GM19324 (cell line): ENCODE measurements around the gene THNSL1.
"Not testable (repeated sequence)": the region's sequence is repeated elsewhere in the genome, so short reads cannot be mapped to it uniquely, and the experiment has no call there.

ENCODE experiments used
- ATAC-seq: cut with Tn5 transposase; IDR thresholded peaks from one replicate; pipeline ENCODE4 v1.9.1; 2021; ENCODE audit warnings: mild to moderate bottlenecking, moderate library complexity; ENCODE audit not compliant: unreplicated experiment, low FRiP score

The THNSL1 gene, protein sequence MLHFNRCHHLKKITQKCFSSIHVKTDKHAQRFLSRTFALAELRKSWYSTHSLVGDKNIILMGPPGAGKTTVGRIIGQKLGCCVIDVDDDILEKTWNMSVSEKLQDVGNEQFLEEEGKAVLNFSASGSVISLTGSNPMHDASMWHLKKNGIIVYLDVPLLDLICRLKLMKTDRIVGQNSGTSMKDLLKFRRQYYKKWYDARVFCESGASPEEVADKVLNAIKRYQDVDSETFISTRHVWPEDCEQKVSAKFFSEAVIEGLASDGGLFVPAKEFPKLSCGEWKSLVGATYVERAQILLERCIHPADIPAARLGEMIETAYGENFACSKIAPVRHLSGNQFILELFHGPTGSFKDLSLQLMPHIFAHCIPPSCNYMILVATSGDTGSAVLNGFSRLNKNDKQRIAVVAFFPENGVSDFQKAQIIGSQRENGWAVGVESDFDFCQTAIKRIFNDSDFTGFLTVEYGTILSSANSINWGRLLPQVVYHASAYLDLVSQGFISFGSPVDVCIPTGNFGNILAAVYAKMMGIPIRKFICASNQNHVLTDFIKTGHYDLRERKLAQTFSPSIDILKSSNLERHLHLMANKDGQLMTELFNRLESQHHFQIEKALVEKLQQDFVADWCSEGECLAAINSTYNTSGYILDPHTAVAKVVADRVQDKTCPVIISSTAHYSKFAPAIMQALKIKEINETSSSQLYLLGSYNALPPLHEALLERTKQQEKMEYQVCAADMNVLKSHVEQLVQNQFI

DNA sequence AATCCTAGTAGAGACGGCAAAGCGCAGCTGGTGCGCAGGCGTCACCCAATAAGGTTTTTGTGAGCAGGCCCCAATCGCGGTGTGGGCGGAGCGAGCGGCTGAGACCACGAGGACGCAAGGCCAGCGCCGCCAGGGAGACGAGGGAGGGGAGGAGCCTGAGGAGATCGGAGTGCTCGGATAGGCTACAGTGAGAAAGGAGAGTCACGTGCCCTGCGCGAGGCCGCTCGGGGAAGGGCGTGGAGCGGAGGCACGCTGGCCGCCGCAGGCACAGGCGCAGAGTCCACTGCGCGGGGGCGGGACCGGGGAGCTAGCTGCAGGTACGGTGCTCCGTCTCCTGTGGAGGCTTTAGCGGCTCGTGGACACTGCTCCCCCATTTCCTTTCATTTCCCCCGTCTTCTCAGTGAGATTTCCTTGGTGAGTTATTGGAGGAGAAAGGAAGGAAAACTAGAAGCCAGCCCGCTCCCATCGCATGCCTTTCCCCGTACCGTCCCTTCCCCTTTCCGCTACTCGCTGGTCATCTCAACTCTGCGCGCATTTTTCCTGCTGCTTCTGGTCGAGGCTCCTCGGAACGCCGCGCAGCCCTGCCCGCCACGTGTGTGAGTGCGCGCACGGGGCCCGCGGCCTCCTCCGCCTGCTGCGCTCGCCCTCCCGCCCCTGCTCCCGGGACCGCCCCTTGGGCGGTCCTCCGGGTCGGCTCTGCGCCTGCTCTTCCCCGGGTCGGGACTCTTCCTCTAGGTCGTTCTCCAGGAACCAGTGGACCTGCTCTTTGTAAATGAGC, at the start of gene THNSL1:
TSS of gene THNSL1 (plus strand) at position 237 of the 778 bp plus-strand sequence. CDS start 6,612 bp downstream, outside the sequence.
- ATAC-seq: peak; percentile 99

DNA sequence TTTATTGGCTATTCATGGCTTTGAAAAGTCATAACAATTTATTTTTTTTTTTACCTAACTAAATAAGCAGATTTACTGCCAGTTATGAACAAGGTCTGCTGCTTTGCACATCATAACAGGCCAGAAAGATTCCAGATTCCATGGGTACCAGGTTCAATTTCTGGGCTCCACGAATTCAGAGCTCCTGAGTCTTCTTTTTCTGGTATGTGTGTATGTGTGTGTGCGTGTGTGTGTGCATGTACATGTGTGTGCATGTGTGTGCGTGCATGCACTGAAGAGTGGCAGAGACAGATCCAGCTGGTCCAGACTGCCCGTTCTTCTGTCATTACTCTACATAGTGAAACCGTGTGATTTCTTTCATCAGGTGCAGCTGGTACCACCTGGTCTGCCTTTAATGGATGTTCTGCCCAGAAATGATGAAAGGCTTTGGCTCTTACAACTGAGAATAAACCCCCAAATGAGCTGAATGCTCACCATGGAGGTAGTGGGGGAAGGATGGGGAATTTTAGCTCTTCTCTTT, 49.4 kb upstream of the THNSL1 start:
- no peak for ATAC-seq

DNA sequence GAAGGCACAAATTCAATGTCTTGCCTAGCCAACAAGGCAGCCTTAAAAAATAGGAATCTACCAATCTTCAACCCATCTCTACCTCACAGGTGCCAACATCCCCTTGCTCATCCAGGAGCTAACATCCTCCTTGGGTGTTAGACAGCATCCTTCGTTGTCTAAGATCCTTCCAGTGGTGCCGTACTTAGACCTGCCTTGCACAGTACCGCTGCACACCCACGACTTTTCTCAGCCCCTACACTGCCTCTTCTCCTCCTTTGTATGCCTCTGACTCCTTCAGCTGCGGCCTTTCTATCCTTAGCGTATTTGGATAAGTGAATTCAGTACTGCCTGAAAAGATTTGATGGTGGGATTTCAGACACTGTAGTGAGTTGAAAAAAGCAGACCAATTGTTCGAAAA, 48.1 kb upstream of the THNSL1 start:
- no peak for ATAC-seq

DNA sequence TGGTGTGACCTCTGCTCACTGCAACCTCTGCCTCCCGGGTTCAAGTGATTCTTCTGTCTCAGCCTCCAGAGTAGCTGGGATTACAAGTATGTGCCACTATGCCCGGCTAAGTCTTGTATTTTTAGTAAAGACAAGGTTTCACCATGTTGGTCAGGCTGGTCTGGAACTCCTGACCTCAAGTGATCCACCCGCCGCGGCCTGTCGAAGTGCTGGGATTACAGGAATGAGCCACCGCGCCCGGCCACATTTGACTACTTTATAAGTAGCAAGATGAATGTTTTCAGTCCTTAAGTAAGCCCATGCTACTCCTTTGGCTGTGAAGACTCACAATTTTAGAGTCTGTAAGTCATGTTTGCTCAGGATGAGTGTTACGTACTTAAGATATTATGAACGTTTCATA, 47.5 kb upstream of the THNSL1 start:
- not testable (repeated sequence) for ATAC-seq

GRCh38 chr10:24969841-24970281, 46.6 kb upstream of the THNSL1 start:
- ATAC-seq: no peak

DNA sequence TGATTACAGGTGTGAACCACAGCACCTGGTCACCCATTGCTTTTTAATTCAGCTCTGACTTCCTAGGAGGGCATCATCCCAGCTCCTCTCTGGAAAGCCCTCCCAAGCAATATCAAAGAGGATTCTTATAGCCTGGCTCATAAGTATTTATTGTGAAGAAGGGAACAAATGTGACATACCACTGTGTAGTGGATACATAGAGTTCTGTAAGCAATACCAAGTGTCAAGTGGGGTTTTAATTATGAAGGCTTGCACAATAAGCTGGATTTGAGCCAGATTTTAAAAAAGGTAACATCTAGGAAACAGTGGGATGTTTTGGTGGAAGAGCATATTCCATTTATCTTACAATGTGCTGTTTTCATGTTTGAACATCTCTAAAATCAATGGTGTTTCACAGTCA, 45.0 kb upstream of the THNSL1 start:
- no peak for ATAC-seq

DNA sequence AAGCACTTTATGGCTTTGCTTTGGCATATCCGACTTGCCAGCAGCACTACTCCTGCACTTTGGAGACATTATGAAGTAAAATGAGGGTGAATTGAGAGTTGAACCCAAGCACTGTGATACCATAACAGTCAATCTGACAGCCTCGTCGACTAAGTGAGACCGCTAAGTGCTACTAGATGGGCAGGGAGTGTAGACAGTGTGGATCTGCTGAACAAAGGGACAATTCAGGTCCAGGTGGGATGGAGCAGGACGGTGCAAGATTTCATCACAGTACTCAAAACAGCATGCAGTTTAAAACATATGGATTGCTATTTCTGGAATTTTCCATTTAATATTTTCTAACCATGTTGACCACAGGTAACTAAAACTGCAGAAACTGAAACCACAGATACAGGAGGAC, 43.2 kb upstream of the THNSL1 start:
- ATAC-seq: no peak

DNA sequence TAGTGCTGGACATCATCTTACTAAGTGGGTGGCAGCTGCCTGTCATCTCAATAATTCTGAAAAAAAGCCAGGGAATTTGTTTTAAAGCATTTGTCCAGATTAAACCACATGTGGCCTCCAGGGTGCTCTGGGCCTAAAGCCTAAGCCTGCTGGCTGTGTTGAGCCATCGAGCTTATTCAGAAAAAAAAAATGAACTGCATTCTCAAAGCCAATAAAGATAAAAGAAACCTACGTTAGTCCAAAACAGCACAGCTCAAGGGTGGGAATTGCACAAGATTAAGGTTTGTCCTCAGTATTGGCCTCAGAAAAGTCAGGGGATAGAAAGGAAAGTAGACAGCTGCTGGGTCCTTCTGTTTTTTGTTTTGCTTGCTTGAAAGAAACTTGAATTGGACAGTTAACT, 41.4 kb upstream of the THNSL1 start:
- ATAC-seq: no peak

DNA sequence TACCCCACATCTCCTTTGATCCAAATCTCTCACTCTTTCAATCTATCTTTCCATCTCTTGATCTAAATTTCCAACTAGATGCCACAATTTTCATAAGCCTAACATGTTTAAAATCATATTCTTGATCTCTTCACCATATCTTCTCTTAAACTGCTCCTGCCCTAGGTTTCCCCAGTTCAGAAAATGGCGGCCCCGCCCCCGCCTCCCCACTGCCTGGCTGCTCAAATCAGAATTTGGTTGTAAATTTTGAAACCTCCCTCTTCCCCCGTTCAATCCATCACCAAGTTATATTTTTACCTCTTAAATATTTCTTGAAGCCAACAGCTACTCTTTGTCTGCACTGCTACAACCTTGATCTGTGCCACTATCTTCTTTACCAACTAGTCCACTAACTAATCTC, 36.7 kb upstream of the THNSL1 start:
- ATAC-seq: no peak

DNA sequence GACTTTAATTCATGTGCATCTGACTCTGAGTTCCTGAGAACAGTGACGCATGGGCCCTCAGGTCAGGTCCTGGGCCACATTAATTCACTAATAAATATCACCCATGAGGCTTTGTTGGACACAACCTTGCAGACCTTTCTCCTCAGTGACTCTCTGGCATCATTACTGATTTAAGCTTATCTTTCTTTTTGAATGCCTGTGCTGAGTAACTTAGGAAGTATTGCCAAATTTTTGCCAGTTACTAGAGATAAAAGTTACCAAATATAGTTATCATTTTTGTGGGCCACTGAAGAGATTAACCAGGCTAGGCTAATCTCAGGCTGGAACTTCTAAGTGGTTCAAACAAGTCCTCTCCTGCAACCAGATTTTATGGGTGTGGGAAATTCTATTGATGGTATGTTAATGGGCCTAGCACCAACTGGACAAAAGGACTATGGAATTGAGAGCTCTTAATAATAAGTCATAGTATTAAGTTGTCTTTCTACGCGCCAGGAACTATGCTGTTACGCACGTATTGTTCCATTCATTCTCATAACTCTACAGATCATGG, 35.2 kb upstream of the THNSL1 start:
- no peak for ATAC-seq

DNA sequence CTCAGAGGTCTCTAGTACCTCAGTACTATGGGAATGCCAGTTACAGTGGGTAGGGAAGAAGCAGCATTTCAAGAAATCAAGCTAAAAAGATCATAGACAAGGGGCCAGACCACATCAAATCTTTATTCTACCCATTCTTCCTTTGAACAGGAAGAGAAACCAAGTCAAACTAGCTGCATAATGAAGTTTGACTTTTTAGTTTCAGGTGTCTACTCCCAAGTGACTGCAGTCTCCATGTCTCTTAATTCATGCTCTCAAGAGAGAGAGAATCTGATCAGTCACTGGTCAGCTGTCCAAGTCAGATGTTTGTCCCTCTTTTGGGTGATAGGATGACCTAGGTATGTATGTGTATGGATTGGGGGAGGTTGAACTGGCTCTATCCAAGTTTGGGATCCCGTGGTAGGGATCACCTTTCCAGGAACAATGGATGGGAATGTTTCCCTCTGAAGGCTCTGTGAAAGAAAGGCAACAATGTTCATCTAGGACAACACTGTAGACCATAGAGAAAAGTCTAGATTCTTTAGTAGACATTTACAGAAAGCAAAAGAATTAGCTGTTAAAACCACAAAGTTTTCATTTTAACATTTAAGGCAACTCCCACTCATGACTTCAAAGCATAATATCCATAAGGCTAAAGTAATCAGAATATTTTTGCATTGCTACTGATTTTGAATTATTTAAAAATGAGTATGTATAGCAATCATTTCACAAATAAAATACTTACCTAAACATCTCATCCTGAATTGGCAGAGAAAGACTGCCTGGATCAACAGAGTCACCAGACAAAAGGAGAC, 33.9 kb upstream of the THNSL1 start:
- ATAC-seq: peak; percentile 68

GRCh38 chr10:24983130-24983529, 33.3 kb upstream of the THNSL1 start:
- ATAC-seq: no peak

- ATAC-seq: no peak
These were observed 32.5 kb upstream of the THNSL1 start for GRCh38 chr10:24983946-24984345.

DNA sequence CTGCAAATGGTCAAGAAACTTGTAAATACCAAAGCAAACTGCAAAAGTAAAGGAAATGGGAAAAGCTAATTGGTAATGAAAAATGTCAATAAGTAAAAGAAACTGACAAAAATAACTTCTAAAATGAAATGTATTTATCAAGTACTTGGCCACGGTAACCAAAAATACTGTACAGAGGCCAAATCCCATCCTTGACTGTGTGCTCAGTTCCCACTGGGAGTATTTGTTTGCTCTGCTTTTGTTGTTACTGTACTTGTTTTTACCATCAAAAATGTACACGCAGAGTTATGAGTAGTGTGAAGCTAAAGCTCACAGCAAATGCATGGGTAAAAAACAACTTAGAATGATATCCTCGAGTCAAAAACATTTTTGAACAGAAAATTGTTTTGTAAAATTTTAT, 31.5 kb upstream of the THNSL1 start:
- ATAC-seq: no peak

DNA sequence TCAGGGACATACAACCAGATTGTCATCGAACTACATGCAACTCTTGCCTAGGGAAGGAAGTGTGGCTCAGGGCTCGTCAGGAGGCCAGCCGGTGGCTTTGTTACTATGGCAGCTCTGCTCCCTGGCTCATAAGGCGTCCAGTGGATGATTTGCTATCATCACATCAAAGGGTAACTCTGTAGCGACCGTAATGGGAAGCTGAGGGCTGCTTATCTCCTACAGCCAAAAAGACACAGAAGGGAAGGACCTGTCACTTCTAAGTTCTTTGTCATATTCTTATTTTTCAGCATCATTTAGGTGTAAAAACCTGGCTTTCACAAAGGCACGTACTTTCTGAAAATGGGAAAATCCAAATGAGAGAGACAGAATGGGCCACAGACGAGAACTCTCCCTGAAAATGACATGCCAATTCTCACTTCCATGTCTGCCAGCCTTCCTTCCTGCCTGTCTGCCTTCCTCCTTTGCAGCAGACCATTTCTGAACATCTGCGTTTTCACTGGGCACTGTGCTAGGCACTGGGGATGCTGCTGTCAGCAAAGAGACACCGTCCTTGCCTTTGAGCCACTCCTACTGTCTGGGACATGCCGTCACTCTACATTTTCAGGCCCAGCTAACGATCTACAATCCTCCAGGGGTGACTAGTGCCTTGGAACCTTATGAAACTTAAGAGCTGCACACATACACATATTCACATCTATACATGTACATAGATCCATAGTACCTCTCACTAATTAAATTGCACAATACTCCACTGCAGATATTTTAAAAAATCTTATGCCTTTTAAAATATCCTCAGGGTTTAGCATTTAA, 27.4 kb upstream of the THNSL1 start:
- ATAC-seq: no peak

DNA sequence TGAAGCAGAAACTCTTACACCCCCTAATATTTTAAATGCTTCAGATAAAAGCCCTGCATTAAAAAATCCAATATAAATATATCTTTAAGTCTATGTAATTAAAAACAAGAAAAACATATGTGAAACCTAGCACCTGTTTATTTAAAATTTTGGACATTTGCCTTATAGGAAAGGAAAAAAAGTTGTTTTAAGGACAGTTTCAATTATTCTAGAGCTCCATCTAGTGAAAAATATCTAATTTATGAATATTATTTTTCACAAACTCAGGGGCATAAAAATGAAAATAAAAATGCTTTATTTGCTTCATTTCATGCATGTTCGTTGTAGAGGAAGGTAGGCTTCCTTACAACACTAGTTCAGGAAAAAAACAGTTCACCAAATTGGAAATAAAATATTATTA, 26.5 kb upstream of the THNSL1 start:
- ATAC-seq: no peak

DNA sequence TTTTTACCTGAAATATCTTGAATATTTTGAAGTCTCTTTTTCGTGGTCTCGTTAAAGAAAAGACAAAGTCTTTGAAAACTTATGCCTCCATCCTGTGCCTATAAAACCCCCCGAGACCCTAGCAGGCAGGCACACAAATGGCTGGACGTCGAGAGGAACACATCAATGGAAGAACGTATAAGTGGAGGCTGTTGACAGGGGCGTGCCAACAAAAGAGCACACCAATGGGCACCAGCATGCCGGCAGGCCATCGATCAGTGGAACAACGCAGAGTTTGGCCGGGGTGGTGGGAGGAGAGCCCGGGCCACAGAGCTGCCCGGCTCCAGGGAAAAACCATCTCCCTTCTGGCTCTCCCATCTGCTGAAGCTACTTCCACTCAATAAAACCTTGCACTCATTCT, 25.1 kb upstream of the THNSL1 start:
- ATAC-seq: no peak

DNA sequence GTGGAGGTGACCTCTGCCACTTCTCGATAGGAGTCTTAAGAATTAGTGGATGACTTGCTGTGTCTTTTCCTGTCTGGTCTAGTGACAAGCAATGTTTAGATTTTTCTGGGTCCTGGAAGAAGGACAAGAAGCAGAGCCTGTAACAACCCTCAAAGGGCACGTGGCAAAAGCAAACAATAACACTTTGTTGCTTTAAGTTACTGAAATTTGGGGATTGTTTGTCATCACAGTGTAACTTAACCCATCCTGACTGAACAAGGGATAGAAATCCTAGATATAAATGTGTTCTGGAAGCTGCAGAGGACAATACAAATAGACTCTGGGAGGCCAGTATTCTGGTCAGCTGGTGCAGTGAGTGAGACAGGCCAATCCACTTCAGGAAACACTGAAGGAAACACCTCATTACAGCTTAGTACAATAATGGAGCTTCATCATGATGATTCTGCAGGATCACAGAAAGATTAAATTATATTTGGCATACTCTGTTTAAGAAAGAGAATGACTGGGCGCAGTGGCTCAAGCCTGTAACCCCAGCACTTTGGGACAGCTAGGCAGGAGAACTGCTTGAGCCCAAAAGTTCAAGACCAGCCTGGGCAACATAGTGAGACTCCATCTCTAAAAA, 23.8 kb upstream of the THNSL1 start:
- ATAC-seq: no peak
